Neutrophil (primary cell): ENCODE data around the gene GLS2.
"Not testable (repeated sequence)": the region's sequence is repeated elsewhere in the genome, so short reads cannot be mapped to it uniquely, and the experiment has no call there.

Source experiments
- H3K27ac ChIP-seq: fragments of 200-600 bp; sonication (generic); 2 replicates; pipeline ENCODE4 v1.5.1; 2016; ENCODE audit warnings: mild to moderate bottlenecking, moderate library complexity
- H3K27me3 ChIP-seq: fragments of 200-600 bp; sonication (generic); 2 replicates; pipeline ENCODE4 v1.6.0; 2016; ENCODE audit warnings: mild to moderate bottlenecking
- H3K36me3 ChIP-seq: fragments of 200-600 bp; sonication (generic); 2 replicates; pipeline ENCODE4 v1.5.1; 2017
- H3K4me1 ChIP-seq, 2 experiments: fragments of 200-600 bp in 1 of 2; sonication (generic) in 1 of 2; 1 replicate in 1 of 2; 2 replicates in 1 of 2; pipeline versions ENCODE4 v1.5.1 to v1.6.1; 2013 to 2016; ENCODE audit warnings: low read depth in 1 of 2, low read length in 1 of 2, mild to moderate bottlenecking in 1 of 2, moderate library complexity in 1 of 2; ENCODE audit not compliant: control insufficient read depth in 1 of 2, insufficient read depth in 1 of 2
- H3K4me3 ChIP-seq, 2 experiments: fragments of 200-600 bp in 1 of 2; sonication (generic) in 1 of 2; 1 replicate in 1 of 2; 2 replicates in 1 of 2; pipeline ENCODE4 v1.5.1; 2013 to 2016; ENCODE audit warnings: low read depth in 1 of 2, low read length in 1 of 2, mild to moderate bottlenecking in 1 of 2, moderate library complexity in 1 of 2
- H3K9me3 ChIP-seq: fragments of 200-600 bp; sonication (generic); 2 replicates; pipeline ENCODE4 v1.5.1; 2016
- TF ChIP-seq, protein P1 (sequence below): fragments of 200-600 bp; sonication (generic); IDR thresholded peaks from 2 replicates; pipeline ENCODE4 v1.5.1; 2016; ENCODE audit warnings: antibody characterized with exemption

Gene GLS2

DNA sequence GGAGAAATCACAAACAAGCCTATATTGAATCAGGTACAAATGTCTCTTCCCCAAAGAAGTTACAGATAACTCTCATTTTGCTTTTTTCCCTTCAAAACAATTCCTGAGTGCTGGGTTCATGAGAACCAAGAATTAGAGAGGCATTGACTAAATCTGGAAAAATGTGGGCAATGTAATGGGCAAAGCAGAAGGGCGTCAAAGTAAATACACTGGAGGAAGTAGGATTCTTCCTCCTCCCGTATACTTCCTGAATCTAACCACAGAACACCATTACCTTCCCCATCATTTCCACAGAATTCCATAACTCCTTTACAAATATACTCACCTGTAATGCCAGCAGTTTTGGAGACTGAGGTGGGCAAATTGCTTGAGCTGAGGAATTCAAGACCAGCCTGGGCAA lies 30.6 kb upstream of the GLS2 start:
- TF ChIP-seq, protein P1, sequence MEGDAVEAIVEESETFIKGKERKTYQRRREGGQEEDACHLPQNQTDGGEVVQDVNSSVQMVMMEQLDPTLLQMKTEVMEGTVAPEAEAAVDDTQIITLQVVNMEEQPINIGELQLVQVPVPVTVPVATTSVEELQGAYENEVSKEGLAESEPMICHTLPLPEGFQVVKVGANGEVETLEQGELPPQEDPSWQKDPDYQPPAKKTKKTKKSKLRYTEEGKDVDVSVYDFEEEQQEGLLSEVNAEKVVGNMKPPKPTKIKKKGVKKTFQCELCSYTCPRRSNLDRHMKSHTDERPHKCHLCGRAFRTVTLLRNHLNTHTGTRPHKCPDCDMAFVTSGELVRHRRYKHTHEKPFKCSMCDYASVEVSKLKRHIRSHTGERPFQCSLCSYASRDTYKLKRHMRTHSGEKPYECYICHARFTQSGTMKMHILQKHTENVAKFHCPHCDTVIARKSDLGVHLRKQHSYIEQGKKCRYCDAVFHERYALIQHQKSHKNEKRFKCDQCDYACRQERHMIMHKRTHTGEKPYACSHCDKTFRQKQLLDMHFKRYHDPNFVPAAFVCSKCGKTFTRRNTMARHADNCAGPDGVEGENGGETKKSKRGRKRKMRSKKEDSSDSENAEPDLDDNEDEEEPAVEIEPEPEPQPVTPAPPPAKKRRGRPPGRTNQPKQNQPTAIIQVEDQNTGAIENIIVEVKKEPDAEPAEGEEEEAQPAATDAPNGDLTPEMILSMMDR = no peak
- peak overlapping the region; percentile 51 for H3K27ac ChIP-seq
- H3K4me3 ChIP-seq = peak overlapping the region in 1 of 2 experiments; percentile 2
- H3K27me3 ChIP-seq = no peaks in the 10 kb centered on the region
- H3K36me3 ChIP-seq = no peaks in the 10 kb centered on the region
- H3K4me1 ChIP-seq = peaks cover 47 to 50% of the 10 kb centered on the region in 2 experiments
- no peaks in the 10 kb centered on the region for H3K9me3 ChIP-seq

DNA sequence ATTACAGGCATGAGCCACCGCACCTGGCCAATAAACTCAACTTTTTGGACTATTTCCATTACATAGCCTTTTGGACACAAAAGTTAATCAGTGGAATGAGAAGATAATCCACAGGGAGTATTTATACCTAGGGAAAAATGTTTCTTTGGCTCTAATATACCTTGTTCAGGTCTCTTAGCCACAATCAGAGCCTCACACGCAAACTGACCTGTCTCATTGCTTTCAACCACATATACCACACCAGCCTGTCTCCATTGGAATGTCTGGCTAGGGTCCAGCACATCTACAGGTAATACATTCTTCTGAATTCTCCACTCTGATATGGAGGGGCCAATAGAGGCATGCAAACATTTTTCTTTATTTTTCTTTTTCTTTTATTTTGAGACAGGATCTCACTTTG lies 29.9 kb upstream of the GLS2 start:
- TF ChIP-seq, protein P1 = no peak
- peak overlapping the region in 1 of 2 experiments; percentile 2 for H3K4me3 ChIP-seq
- H3K27me3 ChIP-seq = peaks cover 1% of the 10 kb centered on the region
- H3K4me1 ChIP-seq = peaks cover 48 to 50% of the 10 kb centered on the region in 2 experiments
- H3K27ac ChIP-seq = peak overlapping the region; percentile 51
- no peaks in the 10 kb centered on the region for H3K36me3 ChIP-seq
- H3K9me3 ChIP-seq = no peaks in the 10 kb centered on the region

DNA sequence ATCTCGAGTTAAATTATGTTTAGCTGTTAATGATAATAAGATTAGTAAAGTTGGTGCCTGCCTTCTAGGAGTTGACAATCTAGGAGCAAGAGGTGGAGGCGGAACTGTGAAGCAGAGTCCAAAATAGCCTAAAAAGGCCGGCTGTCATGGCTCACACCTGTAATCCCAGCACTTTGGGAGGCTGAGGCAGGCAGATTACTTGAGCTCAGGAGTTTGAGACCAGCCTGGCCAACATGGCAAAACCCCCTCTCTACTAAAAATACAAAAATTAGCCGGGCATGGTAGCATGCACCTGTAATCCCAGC lies 26.0 kb upstream of the GLS2 start:
- H3K27ac ChIP-seq, H3K4me3 ChIP-seq, H3K27me3 ChIP-seq, H3K36me3 ChIP-seq, H3K9me3 ChIP-seq: not testable (repeated sequence)
- peaks cover 17 to 19% of the 10 kb centered on the region in 2 experiments for H3K4me1 ChIP-seq

DNA sequence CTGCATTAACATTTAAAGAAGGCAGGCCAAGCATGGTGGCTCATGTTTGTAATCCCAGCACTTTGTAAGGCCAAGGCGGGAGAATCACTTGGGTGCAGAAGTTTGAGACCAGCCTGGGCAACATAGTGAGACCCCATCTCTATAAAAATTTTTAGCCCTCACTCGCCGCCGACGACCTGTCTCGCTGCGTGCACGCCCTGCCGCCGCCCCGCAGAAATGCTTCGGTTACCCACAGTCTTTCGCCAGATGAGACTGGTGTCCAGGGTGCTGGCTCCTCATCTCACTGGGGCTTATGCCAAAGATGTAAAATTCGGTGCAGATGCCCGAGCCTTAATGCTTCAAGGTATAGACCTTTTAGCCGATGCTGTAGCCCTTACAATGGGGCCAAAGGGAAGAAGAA lies 22.8 kb upstream of the GLS2 start:
- H3K36me3 ChIP-seq = no peaks in the 10 kb centered on the region
- no peak overlapping the region for H3K27ac ChIP-seq
- no peaks in the 10 kb centered on the region for H3K9me3 ChIP-seq
- peaks cover 5% of the 10 kb centered on the region in 2 experiments for H3K4me1 ChIP-seq
- H3K4me3 ChIP-seq = no peak overlapping the region
- peaks cover 7% of the 10 kb centered on the region for H3K27me3 ChIP-seq
- TF ChIP-seq, protein P1 = no peak

DNA sequence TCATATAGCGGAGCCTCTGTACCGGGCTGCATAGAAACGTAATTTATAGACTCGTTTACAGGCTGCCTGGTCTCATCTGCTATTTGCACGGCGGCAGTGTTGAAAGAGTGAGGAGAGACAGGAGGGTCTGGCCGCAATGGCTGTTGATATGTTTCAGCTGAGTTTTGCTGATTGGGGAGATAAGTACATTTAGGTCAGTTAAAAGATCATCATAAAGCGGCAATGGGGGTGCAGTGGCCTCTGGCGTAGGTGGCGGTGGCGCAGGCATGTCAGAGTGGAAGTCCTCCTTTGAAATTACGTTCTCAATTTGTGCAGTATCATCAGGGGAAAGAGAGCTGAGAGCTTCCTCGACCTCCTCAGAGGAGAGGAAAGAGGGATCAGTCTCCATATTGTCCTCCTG lies 11.9 kb upstream of the GLS2 start:
- H3K4me3 ChIP-seq, H3K9me3 ChIP-seq, H3K27ac ChIP-seq, H3K36me3 ChIP-seq, H3K27me3 ChIP-seq, H3K4me1 ChIP-seq: not testable (repeated sequence)

DNA sequence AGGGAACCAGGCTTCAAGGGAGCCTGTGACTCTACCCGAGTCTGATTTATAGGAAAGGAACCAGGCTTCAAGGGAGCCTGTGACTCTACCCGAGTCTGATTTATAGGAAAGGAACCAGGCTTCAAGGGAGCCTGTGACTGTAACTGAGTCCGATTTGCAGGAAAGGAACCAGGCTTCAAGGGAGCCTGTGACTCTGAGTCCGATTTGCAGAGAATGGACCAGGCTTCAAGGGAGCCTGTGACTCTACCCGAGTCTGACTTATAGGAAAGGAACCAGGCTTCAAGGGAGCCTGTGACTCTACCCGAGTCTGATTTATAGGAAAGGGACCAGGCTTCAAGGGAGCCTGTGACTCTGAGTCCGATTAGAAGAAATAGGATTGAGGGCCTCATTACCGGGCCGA lies 11.5 kb upstream of the GLS2 start:
- H3K36me3 ChIP-seq, H3K4me3 ChIP-seq, H3K27me3 ChIP-seq, H3K9me3 ChIP-seq, H3K4me1 ChIP-seq, H3K27ac ChIP-seq: not testable (repeated sequence)

DNA sequence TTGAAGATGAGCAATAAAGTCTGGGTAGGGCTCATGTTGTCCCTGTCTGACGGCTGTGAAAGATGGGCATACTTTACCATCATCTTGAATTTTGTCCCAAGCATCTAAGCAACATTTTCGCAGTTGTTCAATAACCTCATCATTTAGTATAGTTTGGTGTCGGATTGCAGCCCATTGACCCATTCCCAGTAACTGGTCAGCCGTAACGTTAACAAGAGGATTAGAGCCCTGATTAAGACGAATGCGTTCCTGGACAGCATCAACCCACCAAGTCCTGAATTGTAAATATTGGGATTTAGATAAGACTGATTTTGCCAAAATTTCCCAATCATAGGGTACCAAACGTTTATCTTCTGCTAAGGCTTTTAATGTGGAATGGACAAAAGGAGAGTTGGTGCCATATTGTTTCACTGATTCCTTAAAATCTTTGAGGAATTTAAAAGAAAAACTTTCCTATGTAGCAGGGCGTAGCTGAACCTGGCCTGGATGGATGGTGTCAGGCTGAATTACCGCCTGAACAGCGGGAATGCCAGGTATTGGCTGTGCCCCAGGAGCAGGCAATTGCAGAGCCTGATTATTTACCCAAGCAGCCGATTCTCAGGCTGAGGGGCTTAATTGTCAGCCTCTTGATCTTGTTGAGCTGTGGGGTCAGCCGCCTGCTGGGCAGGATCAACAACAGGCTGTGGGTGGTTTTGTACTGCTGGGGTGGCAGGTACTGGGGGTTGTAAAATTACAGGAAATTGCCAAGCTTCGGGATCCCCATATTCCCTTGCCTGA lies 10.4 kb upstream of the GLS2 start:
- not testable (repeated sequence) for H3K27me3 ChIP-seq, H3K9me3 ChIP-seq, H3K4me3 ChIP-seq, H3K27ac ChIP-seq, H3K4me1 ChIP-seq, H3K36me3 ChIP-seq

DNA sequence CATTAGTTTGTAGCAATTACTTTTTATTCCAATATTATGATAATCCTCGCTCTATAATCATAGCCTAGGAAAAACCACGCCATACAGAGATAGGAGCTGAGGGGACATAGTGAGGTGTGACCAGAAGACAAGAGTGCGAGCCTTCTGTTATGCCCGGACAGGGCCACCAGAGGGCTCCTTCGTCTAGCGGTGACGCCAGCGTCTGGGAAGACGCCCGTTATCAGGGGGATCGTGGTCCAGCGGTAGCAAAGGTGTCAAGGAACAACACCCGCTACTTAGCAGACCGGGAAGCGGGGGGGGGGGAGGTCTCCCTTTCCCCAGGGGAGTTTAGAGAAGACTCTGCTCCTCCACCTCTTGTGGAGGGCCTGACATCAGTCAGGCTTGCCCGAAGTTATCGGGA lies 8.7 kb upstream of the GLS2 start:
- not testable (repeated sequence) for H3K4me1 ChIP-seq, H3K9me3 ChIP-seq, H3K27ac ChIP-seq, H3K4me3 ChIP-seq, H3K36me3 ChIP-seq
- TF ChIP-seq, protein P1 = peak; percentile 26
- H3K27me3 ChIP-seq = peaks cover 16% of the 10 kb centered on the region

DNA sequence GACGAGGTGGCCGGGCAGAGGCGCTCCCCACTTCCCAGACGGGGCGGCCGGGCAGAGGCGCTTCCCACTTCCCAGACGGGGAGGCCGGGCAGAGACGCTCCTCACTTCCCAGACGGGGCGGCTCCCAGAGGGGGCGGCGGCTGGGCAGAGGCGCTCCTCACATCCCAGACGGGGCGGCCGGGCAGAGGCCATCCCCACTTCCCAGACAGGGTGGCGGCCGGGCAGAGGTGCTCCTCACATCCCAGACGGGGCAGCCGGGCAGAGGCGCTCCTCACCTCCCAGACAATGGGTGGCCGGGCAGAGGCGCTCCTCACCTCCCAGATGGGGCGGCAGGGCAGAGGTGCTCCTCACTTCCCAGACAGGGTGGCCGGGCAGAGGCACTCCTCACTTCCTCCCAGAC lies 6.5 kb upstream of the GLS2 start:
- H3K27me3 ChIP-seq = peaks cover 38% of the 10 kb centered on the region
- not testable (repeated sequence) for H3K27ac ChIP-seq, H3K4me3 ChIP-seq, H3K36me3 ChIP-seq, H3K9me3 ChIP-seq, H3K4me1 ChIP-seq

DNA sequence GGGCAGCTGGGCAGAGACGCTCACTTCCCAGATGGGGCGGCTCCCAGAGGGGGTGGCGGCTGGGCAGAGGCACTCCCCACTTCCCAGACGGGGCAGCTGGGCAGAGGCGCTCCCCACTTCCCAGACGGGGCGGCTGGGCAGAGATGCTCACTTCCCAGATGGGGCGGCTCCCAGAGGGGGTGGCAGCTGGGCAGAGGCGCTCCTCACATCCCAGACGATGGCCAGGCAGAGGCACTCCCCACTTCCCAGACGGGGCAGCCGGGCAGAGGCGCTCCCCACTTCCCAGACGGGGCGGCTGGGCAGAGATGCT lies 6.1 kb upstream of the GLS2 start:
- not testable (repeated sequence) for H3K9me3 ChIP-seq, H3K4me1 ChIP-seq, H3K4me3 ChIP-seq, H3K36me3 ChIP-seq, H3K27ac ChIP-seq
- peaks cover 42% of the 10 kb centered on the region for H3K27me3 ChIP-seq
